Colonic mucosa (tissue), 4 donors: ENCODE measurements around the gene PLAAT2. TPM values are rescaled to one million over a fixed set of nuclear protein-coding genes. Genes with fewer than 3 reads are reported as not detected.
"Not testable (repeated sequence)": the region's sequence is repeated elsewhere in the genome, so short reads cannot be mapped to it uniquely, and the experiment has no call there.

Experiments used
- DNase-seq: peaks from one replicate; pipeline ENCODE4 v3.0.0-alpha.2; 2020
- H3K27ac ChIP-seq: fragments of 200-600 bp; one replicate; pipeline ENCODE4 v1.8.0; 2021
- H3K27me3 ChIP-seq: fragments of 200-600 bp; one replicate; pipeline ENCODE4 v1.8.0; 2021
- H3K36me3 ChIP-seq: fragments of 200-600 bp; one replicate; pipeline ENCODE4 v1.8.0; 2021
- H3K4me1 ChIP-seq: fragments of 200-600 bp; one replicate; pipeline ENCODE4 v1.8.0; 2021; ENCODE audit warnings: mild to moderate bottlenecking
- H3K4me3 ChIP-seq: fragments of 200-600 bp; one replicate; pipeline ENCODE4 v1.8.0; 2021
- H3K9ac ChIP-seq, 2 donors: one replicate each; pipeline ENCODE4 v1.7.0; 2013; ENCODE audit warnings: control low read depth in 2 of 2, low read depth in 2 of 2, low read length in 2 of 2
- H3K9me3 ChIP-seq: fragments of 200-600 bp; one replicate; pipeline ENCODE4 v1.8.0; 2021
- intact Hi-C: fragments of 100-400 bp; cut with DNase I; formaldehyde crosslinking; loops from one replicate; pipeline ENCODE4 v1.14.1; 2022
- total RNA-seq, 2 donors: library from RNA; stranded (reverse); fragmentation: NEBNext Ultra II Directional in 1 of 2; extraction: Animal tissue kit (Norgen Biotek cat#: 25700) in 1 of 2; gene quantifications; one replicate each; pipeline ENCODE4 v1.2.1, GENCODE V29; 2021
- TF ChIP-seq, protein P1 (sequence below): fragments of 200-600 bp; IDR thresholded peaks from one replicate; pipeline ENCODE4 v1.8.0; 2022; ENCODE audit warnings: antibody characterized with exemption, mild to moderate bottlenecking
- donor health status: healthy.
- donor health status: DM: no; HTN: no; CAD: no.
- donor health status: DM: no; HTN: no; CAD: no.

Gene PLAAT2
- total RNA-seq, 2 donors from 2014 or later = 1.9 to 11.1 TPM

GRCh38 chr11:63553759-63554158 lies 9.4 kb downstream of the PLAAT2 start:
- H3K9ac ChIP-seq = peak overlapping the region in 1 of 2 donors; percentile 27
- intact Hi-C loops = no loop called here
- peak; percentile 19 for DNase-seq
- no peak overlapping the region for H3K4me3 ChIP-seq
- TF ChIP-seq, protein P1, sequence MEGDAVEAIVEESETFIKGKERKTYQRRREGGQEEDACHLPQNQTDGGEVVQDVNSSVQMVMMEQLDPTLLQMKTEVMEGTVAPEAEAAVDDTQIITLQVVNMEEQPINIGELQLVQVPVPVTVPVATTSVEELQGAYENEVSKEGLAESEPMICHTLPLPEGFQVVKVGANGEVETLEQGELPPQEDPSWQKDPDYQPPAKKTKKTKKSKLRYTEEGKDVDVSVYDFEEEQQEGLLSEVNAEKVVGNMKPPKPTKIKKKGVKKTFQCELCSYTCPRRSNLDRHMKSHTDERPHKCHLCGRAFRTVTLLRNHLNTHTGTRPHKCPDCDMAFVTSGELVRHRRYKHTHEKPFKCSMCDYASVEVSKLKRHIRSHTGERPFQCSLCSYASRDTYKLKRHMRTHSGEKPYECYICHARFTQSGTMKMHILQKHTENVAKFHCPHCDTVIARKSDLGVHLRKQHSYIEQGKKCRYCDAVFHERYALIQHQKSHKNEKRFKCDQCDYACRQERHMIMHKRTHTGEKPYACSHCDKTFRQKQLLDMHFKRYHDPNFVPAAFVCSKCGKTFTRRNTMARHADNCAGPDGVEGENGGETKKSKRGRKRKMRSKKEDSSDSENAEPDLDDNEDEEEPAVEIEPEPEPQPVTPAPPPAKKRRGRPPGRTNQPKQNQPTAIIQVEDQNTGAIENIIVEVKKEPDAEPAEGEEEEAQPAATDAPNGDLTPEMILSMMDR = no peak
- H3K27me3 ChIP-seq = no peaks in the 10 kb centered on the region
- H3K4me1 ChIP-seq = no peaks in the 10 kb centered on the region
- no peaks in the 10 kb centered on the region for H3K9me3 ChIP-seq
- no peaks in the 10 kb centered on the region for H3K36me3 ChIP-seq
- no peak overlapping the region for H3K27ac ChIP-seq

DNA sequence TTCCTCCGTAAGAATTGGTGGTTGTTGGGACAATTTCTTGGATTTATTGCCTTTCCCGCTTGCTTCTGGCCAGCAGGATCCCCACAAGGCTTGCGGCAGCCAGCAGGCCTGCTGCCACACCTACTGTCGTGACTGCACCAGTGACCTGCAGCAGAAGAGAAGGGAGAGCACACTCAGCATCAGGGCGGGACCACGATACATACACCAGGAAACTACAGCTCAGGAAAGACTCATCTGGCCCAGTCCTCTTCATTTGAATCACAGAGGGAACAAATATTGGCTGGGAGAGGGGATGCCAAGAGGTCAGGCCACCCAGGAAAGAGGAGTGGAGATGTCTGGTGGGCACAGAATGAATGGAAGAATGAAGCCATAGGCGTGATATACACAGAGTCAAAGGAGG lies 10.3 kb downstream of the PLAAT2 start:
- Histone ChIP-seq H3K4me3 (no peak overlapping the region), H3K27ac (no peak overlapping the region), H3K36me3 (no peaks in the 10 kb centered on the region), H3K9me3 (no peaks in the 10 kb centered on the region), H3K27me3 (no peaks in the 10 kb centered on the region), H3K9ac (no peak overlapping the region), H3K4me1 (no peaks in the 10 kb centered on the region)
- intact Hi-C loops = no loop called here
- TF ChIP-seq, protein P1 = no peak
- DNase-seq = peak; percentile 36

GRCh38 chr11:63551889-63552266 lies 11.3 kb downstream of the PLAAT2 start:
- H3K27ac ChIP-seq = no peak overlapping the region
- TF ChIP-seq, protein P1 = no peak
- H3K4me1 ChIP-seq = no peaks in the 10 kb centered on the region
- no peak overlapping the region for H3K4me3 ChIP-seq
- no peaks in the 10 kb centered on the region for H3K36me3 ChIP-seq
- no peak overlapping the region for H3K9ac ChIP-seq
- intact Hi-C loops = no loop called here
- H3K9me3 ChIP-seq = no peaks in the 10 kb centered on the region
- no peaks in the 10 kb centered on the region for H3K27me3 ChIP-seq
- peak; percentile 11 for DNase-seq

DNA sequence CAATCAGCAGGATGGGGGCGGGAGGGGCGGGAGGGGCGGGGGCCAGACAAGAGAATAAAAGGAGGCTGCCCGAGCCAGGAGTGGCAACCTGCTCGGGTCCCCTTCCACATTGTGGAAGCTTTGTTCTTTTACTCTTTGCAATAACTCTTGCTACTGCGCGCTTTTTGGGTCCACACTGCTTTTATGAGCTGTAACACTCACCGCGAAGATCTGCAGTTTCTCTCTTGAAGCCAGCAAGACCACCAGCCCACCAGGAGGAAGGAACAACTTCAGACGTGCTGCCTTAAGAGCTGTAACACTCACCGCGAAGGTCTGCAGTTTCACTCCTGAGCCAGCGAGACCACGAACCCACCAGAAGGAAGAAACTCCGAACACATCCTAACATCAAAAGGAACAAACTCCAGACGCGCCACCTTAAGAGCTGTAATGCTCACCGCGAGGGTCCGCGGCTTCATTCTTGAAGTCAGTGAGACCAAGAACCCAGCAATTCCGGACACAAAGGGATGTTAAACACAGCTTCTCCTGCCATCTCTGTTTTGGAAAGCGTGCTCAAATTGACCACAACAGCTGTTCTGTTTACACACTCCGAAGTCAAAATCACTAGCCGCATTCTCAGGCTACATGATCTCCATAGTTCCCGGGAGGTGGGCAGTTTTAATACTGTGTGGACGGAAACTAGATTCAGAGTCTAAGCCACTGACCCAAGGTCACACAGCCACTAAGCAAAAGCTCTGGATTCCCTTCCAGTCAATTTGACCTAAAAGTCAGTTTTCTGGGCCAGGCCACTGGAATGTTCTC lies 11.9 kb downstream of the PLAAT2 start:
- no peak overlapping the region for H3K27ac ChIP-seq
- peak; percentile 15 for DNase-seq
- no peaks in the 10 kb centered on the region for H3K36me3 ChIP-seq
- H3K4me1 ChIP-seq = no peaks in the 10 kb centered on the region
- H3K27me3 ChIP-seq = no peaks in the 10 kb centered on the region
- intact Hi-C loops = no loop called here
- no peak overlapping the region for H3K4me3 ChIP-seq
- H3K9me3 ChIP-seq = no peaks in the 10 kb centered on the region
- H3K9ac ChIP-seq = no peak overlapping the region
- TF ChIP-seq, protein P1 = no peak

DNA sequence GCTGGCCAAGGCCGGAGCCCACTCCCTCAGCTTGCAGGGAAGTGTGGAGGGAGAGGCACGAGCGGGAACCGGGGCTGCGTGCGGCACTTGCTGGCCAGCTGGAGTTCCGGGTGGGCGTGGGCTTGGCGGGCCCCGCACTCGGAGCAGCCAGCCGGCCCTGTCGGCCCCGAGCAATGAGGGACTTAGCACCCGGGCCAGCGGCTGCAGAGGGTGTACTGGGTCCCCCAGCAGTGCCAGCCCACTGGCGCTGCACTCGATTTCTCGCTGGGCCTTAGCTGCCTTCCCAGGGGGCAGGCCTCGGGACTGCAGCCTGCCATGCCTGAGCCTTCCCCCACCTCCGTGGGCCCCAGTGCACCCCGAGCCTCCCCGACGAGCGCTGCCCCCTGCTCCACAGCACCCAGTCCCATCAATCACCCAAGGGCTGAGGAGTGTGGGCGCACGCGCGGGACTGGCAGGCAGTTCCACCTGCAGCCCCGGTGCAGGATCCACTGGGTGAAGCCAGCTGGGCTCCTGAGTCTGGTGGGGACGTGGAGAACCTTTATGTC lies 13.0 kb downstream of the PLAAT2 start:
- H3K9ac ChIP-seq, H3K36me3 ChIP-seq, H3K4me3 ChIP-seq, intact Hi-C loops, H3K27me3 ChIP-seq, H3K4me1 ChIP-seq, H3K27ac ChIP-seq, H3K9me3 ChIP-seq: not testable (repeated sequence)
- DNase-seq = peak; percentile 9

DNA sequence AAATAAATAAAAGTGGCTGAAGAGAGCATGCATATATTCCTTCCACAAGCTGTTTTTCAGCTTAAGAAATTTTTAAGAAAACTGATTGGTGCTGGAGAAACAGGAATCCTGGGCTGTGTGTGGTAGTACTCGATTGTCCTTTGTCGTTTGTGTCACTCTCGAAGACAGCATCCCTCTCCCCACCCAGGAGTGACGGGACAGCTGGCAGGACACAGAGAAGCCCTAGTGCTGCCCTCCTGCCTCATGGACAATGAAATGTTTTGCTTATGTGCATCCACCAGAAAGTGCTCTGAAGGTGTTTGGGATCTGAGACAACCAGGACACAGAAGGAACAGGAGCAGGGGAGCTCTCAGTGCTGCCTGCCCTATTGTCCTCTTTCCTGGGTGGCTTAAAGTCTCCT lies 13.8 kb downstream of the PLAAT2 start:
- Histone ChIP-seq H3K36me3 (no peaks in the 10 kb centered on the region), H3K9me3 (no peaks in the 10 kb centered on the region), H3K9ac (no peak overlapping the region), H3K27ac (no peak overlapping the region), H3K4me3 (no peak overlapping the region), H3K4me1 (no peaks in the 10 kb centered on the region), H3K27me3 (no peaks in the 10 kb centered on the region)
- DNase-seq = peak; percentile 6
- intact Hi-C loops = no loop called here
- TF ChIP-seq, protein P1 = no peak
